ENCODE measurements around the gene OR51A4.
"Not testable (repeated sequence)": the region's sequence is repeated elsewhere in the genome, so short reads cannot be mapped to it uniquely, and the experiment has no call there.

OR51A4 gene

GRCh38 chr11:4962816-4963215 is 15.4 kb upstream of the OR51A4 start:
- no peak overlapping the region for H3K27ac ChIP-seq
- TF ChIP-seq ZFX (IDR thresholded peaks at IDR 0.05) = no peak
- TF ChIP-seq CTCF (conservative IDR thresholded peaks at IDR 0.05) = no peak

GRCh38 chr11:4960877-4961276 is 13.5 kb upstream of the OR51A4 start:
- H3K27ac ChIP-seq = no peak overlapping the region
- TF ChIP-seq ZFX (IDR thresholded peaks at IDR 0.05) = no peak
- TF ChIP-seq CTCF (conservative IDR thresholded peaks at IDR 0.05) = no peak

DNA sequence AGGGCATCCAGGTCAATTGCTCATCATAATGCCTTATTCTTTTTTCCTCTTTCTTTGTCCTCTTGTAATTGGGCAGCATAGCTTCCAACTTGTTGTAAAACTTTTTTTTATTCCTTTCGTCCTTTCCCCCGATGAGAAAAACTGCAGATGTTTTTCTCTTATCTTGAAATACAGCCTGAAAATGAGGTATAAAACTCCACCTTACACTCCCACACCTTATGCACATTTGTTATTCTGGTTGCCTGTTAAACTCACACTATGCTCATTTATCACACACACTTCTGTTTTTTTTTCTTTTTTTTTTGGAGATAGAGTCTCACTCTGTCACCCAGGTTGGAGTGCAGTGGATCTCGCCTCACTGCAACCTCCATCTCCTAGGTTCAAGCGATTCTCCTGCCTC is 10.0 kb upstream of the OR51A4 start:
- TF ChIP-seq ZFX (IDR thresholded peaks at IDR 0.05) (no peak), CTCF (conservative IDR thresholded peaks at IDR 0.05) (no peak)
- no peak overlapping the region for H3K27ac ChIP-seq

- not testable (repeated sequence) for H3K27ac ChIP-seq
Observed at GRCh38 chr11:4955613-4956012, 8.2 kb upstream of the OR51A4 start, which contains the start of gene OR51A2. Gene OR51A2, minus strand, starts transcription at chr11:4955713. Its CDS starts 0 bp downstream, at chr11:4955713.

DNA sequence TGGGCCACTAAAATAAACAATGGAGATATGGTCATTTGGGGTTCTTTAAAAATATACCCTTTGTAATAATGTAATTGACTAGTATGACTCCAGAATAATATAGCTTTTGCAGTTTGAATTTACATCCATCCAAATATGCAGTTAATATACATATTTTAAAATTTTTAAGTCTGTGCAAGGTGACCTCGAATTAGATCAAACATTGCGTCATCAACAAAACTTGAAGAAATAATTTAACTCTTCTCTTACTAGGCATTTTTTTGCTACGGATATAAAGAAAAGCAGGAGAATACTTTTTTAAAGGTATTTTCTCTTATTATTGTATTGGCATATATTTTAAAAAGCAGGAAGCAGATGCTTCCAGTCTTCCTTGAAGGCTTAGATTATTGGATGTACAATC is 10.7 kb downstream of the OR51A4 start:
- TF ChIP-seq CTCF (conservative IDR thresholded peaks at IDR 0.05) (no peak), ZFX (IDR thresholded peaks at IDR 0.05) (no peak)
- H3K27ac ChIP-seq = no peak overlapping the region

- TF ChIP-seq ZFX (IDR thresholded peaks at IDR 0.05) (no peak), CTCF (conservative IDR thresholded peaks at IDR 0.05) (no peak)
Observed at GRCh38 chr11:4932751-4933150, 14.7 kb downstream of the OR51A4 start.

GRCh38 chr11:4926608-4927007 is 20.8 kb downstream of the OR51A4 start:
- TF ChIP-seq ZFX (IDR thresholded peaks at IDR 0.05) (no peak), CTCF (conservative IDR thresholded peaks at IDR 0.05) (no peak)
- no peak overlapping the region for H3K27ac ChIP-seq

More at GRCh38 chr11:4932751-4933150, 14.7 kb downstream of the OR51A4 start:
- no peak overlapping the region for H3K27ac ChIP-seq

GRCh38 chr11:4924239-4924638 is 23.2 kb downstream of the OR51A4 start, which contains the start of gene OR51G1:
Gene OR51G1, minus strand, starts transcription at chr11:4924339. Its CDS starts 0 bp downstream, at chr11:4924339.
- no peak within 1 kb of the TSS for H3K27ac ChIP-seq
- TF ChIP-seq CTCF (conservative IDR thresholded peaks at IDR 0.05) = no peak
- TF ChIP-seq ZFX (IDR thresholded peaks at IDR 0.05) = no peak

Data from C4-2B (cell line).